HG03135 (cell line): Measurements from ENCODE around the gene ACAA1.
"Not testable (repeated sequence)": the region's sequence is repeated elsewhere in the genome, so short reads cannot be mapped to it uniquely, and the experiment has no call there.

ENCODE experiments used
- ATAC-seq: cut with Tn5 transposase; IDR thresholded peaks from one replicate; pipeline ENCODE4 v1.9.1; 2021; ENCODE audit warnings: mild to moderate bottlenecking, moderate library complexity; ENCODE audit not compliant: unreplicated experiment

The ACAA1 gene

DNA sequence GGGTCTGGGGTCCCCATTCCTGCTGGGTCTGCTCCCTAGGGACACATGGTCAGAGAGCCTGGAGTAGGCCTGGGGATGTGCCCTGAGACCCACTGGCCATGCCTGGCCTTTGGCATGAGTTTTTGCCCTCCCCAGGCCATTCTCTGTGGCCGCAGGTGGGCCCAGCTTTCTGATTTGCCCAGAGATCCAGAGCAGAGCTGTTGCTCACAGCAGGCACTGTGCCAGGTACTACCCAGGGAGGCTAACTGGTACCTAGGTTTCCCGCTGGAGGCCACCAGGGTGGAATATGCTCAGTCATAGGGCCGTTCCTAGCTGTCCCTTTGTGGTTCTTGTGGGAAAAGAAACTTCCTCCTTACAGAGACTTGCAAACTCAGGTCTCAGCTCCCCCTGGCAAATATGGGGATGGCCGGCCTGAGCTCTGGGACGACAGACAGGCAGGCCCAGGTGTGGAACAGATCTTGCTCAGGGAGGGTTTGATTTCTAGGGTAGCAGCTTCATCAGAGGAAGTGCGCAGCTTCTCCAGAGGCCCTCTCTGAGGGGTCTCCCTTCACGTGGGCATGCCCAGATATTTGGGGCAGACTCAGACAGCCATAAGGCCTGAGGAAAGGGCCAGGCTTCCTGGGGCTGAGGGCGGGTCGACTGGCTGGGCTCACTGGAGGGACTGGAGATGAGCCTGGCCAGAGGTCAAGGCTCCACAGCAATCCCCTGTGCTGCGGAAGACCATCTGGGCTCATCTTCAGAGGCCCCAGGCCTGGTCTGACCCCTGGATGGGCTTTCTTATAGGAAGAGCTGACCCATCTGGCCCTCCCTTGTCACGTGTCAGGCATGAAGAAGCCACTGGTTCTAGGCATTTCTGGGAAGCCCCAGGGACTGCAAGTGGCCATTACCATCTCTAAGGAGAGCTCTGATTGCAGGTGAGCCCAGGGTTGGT, 28.0 kb downstream of the ACAA1 start:
- no peak for ATAC-seq

DNA sequence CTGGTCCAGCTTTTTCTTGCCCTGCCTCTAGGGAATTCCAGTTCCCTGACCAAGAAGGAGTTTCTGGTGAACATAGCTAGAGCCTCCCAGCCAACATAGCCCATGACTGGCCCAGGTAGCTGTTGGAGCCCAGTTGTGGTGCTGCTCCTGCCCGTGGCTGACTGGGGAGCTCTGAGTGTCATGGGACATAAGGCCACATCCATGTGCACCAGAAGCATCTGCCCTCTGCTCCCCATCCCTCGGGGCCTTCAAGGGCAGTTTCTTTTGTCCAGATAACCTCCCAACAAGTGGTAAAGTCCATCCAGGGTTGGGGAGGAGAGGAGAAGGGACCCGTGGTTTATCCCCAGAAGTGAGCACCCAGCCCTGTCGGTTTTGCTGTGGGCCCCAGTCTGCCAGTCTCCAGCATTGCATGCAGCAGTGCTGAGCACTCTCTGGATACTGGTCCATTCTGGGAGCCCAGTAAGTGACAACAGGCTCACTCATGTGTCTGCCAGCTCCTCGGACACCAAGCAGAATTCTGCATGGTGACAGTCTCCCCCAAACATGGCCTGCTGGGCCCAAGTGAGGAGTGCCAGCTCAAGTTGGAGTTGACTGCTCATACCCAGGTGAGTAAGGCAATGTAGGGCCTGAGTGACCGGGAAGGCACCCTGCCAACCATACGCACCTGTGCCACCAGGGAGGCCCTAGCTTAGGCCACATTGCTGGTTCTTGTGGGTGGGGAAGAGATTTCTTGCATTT, 28.8 kb downstream of the ACAA1 start:
- ATAC-seq = no peak

DNA sequence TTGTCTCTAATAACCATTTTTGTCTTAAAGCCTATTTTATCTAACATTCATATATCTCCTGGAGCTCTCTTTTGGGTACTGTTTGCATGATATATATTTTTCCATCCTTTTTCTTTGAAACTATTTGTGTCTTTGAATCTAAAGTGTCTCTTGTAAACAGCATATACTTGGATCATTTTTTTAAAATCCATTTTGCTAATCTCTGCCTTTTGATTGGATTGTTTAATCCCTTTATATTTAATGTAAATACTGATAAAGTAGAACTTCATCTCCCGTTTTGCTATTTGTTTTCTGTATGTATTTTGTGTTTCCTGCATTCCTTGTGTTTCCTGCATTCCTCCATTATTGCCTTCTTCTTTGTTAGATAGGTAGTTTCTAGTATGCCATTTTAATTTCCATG, 31.4 kb downstream of the ACAA1 start:
- no peak for ATAC-seq

DNA sequence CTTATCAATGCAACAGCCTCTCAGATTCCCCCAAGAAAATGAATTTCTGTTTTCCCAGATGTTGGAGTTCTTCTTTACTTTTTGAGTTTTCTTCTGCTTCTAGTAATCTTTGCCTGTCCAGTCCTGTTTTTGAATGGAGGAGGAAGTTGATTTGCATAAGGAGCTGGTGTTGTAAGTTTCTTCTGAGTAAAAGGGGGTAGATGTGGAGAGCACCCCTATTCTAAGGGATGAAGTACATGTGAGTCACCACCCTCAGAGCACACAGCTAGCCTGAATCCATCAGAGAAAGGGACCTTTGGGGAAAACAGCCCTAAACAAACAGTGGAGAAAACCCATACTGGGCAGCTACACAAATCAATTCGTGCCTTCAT, 34.5 kb downstream of the ACAA1 start:
- no peak for ATAC-seq

DNA sequence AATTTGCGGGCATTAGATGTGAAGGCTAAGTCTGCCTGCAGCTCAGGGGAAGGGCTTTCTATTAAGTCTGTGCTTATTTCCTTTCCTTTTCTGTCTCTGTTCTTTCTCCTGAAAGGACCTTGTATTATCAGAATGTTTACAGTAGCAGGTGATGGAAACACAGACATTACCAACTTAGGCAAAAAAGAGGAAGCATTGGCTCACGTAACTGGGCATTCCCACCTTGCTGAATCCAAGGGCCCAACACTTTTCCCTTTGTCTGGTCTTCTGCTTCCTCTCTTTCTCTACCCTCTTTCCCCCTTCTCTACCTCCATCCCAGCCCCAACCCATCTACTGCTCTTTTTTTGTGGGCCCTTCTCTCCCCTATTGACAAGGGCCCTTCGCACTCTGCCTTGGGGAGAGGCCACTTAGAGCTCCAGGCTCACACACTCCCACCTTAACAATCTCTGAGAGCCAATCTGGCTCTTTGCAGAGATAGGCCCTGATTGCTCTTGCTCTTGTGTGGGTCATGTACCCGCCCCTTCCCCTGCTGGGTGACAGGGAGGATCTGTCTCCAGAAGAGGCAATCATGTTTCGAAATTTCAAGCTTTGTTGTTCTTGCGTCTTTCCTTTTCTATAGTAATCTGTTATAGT, 35.0 kb downstream of the ACAA1 start:
- ATAC-seq = no peak

DNA sequence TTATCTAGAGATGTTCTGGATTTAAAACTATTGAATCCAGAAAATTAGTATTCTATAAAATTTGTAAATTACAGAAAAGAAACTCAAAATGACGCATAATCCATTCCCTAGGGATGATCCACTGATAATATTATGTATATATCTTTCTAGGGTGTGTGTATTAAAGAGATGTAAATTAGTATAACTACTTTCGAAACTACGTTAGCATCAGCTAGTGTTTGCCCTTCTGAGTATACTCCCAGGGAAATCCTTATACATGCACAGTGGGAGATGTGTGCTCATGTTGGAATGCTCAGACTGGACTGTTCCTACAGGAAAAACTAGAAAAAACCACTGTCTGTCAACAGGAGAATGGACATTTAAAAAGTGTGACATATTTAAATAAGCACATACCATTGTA, 36.4 kb downstream of the ACAA1 start:
- no peak for ATAC-seq

DNA sequence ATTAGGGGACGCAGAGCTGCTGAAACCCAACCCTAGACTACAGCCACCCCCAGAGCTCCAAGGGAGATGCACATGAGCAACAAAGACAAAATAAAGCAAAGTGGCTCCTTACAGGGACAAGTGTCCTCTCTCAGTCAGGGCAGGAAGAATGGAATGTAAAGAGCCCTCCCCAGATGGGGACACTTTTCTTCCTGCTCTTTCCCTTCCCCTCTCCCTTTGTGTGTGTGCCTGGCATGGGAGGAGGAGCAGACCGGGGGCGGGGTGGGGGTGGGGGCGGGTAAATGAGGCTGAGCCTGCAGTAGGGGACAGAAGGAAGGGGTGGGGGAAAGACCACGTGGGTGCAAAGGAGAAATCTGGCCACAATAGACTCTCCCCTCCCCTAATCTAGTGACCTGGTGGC, 37.4 kb downstream of the ACAA1 start:
- ATAC-seq = no peak

DNA sequence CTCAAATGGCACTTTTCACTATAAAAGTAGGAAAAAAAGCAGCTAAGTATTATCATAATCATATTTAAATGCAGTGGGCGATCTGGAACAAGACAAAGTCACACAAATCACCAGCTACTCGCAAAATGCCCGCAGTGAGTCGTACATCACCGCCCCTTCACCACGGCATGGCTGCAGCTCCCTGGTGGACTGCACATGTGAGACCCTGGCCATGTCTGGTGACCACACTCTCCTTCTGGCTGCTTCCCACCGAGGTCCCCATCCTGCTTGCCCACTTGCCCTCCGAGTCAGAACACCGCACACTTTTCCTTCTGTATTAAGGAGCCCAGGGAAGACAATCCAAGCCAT, 38.6 kb downstream of the ACAA1 start:
- ATAC-seq = no peak

DNA sequence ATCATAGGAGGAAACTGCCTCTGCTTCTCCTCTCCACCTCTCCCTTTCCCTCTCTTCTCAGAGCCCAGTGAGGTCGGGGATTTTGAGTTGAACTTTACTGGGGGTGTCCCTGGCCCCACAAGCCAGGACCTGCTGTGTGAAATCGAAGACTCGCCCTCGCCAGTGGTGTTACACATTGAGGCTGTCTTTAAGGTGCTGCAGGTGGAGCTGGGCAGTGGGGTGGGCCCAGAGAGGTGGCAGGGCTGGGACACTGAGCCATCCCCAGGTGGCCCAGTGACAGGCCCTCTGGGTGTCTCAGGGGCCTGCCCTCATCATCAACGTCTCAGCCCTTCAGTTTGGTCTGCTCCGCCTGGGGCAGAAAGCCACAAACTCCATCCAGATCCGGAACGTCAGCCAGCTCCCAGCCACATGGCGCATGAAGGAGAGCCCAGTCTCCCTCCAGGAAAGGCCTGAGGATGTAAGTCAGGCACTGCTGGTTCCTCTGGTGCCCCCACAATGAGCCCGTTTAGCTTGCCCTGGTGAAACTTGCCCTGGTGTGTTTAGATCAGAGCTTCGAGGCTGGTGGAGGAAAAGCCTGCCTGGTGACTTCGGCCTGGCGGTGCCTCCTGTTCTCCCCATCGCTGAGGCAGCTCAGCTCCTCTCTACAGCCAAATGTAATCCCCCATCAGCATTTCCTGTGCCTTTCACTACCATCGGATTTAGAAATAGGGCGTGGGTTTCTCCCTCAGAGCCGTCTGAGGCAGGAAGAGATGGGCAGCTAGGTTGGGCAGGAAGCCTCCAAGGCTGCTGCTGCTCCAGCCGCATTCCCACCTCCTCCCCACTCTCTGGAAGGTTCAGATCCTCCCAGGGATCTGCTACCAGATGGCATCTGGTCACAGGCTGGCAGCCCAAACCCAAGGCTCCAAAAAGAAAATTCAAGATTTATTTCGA, 39.2 kb downstream of the ACAA1 start:
- ATAC-seq = no peak

DNA sequence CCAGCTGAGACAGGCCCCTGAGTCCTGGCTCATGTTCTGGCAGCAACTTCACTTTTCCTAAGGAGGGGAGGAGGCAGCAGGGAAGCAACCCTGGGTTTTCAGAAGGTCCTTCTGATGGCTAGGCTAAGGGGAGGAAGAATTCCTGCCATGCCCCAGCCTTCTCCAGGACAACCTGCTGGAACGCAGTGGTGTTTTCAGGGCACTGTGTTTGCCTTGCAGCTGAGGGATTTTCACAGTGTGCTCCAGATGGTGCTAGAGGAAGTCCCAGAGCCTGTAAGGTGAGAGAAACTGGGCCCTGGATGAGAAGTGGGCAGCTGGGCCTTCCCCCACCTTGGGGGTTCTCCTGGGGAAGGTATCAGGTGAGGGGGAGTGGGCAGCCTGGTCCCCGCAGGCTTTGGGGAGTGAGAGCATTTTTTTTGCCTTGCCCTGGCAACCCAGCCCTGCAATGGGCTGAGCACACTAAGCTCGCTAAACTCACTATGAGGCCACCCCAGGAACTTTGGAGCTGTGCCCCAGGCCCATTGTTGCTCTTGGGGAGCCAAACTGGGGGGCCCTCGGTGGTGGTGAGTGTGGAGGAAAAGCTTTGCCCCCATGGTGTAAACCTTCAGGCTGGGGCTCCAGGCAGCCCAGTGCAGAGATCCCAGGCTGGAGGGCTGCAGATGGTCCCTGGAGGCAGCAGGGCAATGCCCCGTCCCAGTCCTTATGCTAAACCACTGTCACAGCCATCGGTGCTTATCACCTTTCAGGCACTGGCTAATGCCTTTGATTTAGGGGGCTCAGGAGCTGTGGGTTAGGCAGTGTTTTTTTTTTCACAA, 41.1 kb downstream of the ACAA1 start:
- no peak for ATAC-seq

DNA sequence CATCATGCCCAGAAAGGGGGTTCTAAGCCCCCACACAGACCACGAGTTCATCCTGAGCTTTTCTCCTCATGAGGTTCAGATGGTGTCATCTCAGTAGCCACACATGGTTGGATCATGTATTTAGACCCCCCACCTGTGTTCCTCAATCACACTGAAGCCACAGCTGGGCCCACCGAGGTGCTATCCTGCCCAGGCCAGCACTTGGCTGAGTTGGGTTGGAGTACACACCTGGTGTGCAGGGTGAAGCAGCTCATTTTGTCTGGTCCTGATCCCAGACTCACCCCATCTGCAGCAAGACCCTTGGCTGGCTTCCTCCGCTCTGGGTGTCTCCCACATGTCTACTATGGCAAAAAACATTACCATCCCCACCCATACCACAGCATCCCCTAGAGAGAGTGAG, 41.9 kb downstream of the ACAA1 start:
- ATAC-seq = no peak

DNA sequence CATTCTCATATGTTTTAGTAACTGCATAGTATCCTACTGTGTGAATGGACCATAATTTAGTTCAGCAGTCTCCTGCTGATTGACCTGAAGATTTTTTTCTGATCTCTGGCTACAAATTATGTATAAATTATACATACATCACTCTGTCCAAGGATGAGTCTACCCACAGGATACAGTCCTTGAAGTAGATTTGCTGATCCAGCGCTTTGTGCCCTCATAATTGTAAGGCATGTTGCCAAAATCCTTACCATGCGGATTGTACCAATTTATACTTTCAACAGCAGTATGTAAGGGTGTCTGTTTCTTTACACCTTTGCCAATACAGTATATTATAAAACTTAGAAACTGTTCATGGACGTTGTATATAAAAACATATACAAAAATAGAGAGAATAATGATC, 46.5 kb downstream of the ACAA1 start:
- no peak for ATAC-seq

DNA sequence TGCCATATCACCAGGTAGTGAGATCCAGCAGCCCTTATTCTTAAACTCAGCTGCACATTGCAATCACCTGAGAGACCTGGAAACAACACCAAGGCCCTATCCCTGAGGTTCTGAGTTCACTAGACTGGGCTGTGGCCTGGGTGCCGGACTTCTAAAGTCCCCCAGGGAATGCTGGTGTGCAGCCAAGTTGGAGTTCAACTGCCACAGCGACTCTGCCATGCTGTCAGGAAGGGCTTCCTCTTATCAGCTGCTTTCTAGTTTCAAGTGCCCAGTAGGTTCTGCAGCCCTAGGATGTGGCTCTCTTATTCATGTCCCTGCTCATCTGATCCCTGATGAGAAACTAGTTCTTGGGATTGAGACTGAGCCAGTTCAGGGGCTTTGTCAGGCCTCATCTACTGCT, 47.8 kb downstream of the ACAA1 start:
- ATAC-seq = no peak

DNA sequence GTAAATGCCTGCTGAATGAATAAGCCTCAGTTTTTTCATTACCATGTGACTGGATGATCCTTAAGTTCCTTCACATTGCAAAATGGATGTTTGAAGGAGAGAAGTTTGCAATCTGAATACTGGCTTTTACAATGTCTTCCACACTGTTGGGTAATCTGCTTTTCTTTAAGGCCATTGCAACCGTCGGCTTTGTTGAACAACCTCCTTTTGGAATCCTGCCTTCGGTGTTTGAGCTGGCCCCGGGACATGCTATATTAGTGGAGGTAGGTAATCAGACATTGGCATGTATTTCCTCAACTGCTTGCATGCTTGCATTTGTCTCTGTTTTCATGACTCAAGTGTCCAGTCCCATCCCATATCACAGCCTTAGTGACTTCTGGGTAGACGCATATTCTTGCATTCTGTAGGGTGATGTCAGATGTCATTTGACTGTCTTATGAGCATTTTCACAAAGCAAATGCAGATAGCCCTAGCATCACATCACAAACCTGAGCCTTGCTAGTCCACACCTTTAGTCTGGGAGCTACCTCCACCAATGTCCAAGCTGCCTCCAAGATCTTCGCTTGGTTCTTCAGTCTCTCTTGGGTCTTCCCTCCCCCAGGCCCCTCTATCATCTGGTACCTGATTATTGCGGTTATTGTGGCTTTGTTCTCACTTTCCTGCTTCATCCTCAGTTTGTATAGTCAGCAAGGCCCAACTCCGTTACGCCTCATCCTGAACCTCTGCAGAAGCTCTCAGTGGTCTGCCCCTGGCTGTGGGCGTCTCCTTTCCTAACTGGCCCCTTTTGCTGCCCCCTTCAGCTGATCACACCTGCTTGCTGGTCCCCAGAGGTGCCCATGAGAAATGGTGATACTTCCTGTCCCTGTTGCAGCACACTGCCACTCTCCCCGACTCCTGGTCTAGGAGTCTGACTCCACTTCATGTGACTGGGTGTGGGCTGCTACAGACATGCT, 48.5 kb downstream of the ACAA1 start:
- ATAC-seq = no peak

DNA sequence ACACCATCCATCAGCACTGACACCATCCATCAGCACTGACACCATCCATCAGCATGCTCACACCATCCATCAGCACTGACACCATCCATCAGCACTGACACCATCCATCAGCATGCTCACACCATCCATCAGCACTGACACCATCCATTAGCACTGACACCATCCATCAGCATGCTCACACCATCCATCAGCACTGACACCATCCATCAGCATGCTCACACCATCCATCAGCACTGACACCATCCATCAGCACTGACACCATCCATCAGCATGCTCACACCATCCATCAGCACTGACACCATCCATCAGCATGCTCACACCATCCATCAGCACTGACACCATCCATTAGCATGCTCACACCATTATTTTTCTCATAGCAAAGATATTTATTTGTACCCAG, 49.6 kb downstream of the ACAA1 start:
- ATAC-seq = not testable (repeated sequence)

DNA sequence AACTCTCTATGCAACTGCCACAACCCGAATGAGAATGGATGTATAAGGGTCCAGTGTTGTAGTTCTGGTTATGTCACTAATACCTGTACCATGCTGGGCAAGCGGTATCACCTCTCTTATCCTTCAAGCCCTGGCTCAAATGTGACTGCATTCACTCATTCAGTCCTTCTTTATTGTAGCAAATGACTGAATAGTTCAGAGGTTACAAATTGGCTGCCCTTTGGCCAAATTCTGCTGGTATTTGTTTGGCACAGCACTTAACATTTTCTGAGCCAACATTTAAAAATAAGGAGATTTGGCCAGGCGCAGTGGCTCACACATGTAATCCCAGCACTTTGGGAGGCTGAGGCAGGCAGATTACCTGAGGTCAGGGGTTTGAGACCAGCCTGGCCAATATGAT, 50.4 kb downstream of the ACAA1 start:
- ATAC-seq = no peak

DNA sequence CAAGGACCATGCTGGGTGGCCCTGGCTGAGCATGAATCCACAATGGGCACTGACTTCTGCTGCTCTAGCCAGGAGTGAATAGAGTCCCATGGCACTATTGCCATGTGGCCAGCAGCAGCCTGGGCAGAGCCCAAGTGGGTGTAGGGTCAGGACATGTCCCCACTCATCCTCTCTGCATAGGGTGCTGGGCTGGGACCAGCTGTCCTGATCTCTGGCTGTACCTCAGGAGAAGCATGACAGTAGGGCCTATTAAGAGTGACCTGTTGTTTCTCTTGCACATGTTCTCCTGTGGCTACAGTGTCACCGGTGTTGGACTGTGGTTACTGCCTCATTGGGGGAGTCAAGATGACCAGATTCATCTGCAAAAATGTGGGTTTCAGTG, 51.0 kb downstream of the ACAA1 start:
- no peak for ATAC-seq

DNA sequence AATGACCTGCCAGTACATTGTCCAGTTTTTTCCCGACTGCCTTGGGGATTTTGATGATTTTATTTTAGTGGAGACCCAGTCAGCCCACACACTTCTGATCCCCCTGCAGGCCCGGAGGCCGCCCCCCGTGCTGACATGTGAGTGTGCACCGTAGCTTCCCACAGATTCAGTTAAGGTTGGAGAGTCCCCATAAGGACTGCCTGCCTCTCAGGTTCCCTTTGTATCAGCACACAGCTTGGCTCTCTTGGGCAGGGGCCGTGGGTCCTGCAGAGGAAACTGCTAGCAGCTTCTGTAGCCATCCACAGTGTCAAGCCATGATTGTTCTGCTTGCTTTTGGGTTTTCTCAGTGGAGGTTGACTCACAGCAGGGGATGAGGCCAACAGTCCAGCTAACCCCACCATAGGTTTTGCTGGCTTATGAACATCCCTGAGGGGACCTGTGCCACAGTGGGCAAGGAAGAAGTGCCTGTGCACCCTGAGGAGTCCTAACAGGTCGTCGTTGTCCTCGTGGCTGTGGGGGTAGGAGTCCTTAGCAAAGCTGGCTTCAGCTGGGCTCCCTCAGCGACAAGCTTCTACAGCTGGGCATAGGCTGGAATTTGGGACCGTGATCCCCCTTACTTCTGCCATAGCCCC, 51.5 kb downstream of the ACAA1 start:
- ATAC-seq = no peak
